T-helper 2 cell treated with Interferon-gamma antibody and Interleukin-4, amounts not matched to agents 5 μg/mL and 100 μg/mL, for 36 hours (primary cell): ENCODE measurements around the gene FBXO42.
"Not testable (repeated sequence)": the region's sequence is repeated elsewhere in the genome, so short reads cannot be mapped to it uniquely, and the experiment has no call there.

ENCODE experiments used
- DNase-seq: peaks from one replicate; pipeline ENCODE4 v3.0.0; 2021; ENCODE audit warnings: low spot score
- H3K27ac Mint-ChIP-seq: one replicate; pipeline ENCODE4 v1.8.0; 2021; ENCODE audit warnings: mild to moderate bottlenecking, mixed read lengths
- H3K27me3 Mint-ChIP-seq: one replicate; pipeline ENCODE4 v1.8.0; 2021; ENCODE audit warnings: low read depth, mixed read lengths
- H3K36me3 Mint-ChIP-seq: one replicate; pipeline ENCODE4 v1.8.0; 2021; ENCODE audit warnings: low read depth, mixed read lengths
- H3K4me1 Mint-ChIP-seq: one replicate; pipeline ENCODE4 v1.8.0; 2021; ENCODE audit warnings: low read depth, mixed read lengths
- H3K4me3 Mint-ChIP-seq: one replicate; pipeline ENCODE4 v1.8.0; 2022; ENCODE audit warnings: mild to moderate bottlenecking, moderate library complexity, mixed read lengths
- H3K9me3 Mint-ChIP-seq: one replicate; pipeline ENCODE4 v1.8.0; 2021; ENCODE audit warnings: mixed read lengths

FBXO42 gene

DNA sequence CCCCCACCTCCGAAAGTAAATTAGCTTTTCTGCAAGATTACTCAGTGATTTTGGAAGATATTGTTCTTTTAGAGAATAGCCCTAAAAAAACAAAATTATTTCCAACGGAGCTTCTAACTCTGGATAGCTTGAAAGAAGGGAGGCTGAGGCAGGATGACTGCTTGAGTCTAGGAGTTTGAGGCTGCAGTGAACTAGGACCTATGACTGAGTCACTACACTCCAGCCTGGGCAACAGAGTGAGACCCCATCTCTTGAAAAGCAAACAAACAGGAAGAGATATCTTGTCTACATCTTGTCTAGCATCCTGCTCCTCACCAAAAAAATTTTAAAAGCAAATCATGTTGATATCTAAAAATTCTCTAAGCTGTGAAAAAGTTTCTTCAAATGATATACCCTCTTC lies 73.1 kb downstream of the FBXO42 start:
- H3K9me3 Mint-ChIP-seq, result no peaks in the 10 kb centered on the region
- no peak for DNase-seq
- no peak overlapping the region for H3K4me3 Mint-ChIP-seq
- no peak overlapping the region for H3K27ac Mint-ChIP-seq
- H3K36me3 Mint-ChIP-seq, result peaks cover 2% of the 10 kb centered on the region
- H3K4me1 Mint-ChIP-seq, result peaks cover 6% of the 10 kb centered on the region
- no peaks in the 10 kb centered on the region for H3K27me3 Mint-ChIP-seq

DNA sequence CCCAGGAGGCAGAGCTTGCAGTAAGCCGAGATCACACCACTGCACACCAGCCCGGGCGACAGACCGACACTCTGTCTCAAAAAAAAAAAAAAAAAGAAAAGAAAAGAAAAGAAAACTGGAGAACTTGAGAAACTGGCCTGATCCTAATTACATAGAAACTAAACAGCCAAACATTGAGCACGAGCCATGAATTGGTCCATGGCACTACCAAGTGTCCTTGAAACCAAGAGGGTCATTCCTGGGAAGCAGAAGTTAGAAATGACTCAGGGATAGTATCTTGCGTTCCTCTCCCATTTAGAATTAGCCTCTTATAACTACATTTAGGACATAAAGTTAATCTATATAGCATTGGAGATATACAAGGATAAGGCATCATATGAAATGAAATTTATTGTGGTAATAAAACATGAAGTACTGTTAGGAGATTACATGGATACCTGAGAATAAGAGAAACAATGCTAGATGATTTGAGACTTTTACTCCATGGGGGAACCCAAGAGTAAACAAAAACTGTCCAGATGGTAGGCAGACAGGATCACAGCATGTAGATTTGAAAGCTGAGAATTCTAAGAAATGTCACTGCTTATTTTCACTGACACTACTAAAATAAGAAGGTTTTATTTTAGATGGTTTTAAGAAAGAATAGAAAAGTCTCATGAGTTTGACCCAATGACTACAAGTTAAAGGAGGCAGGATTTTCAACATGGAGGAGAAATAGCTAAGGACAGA lies 75.8 kb downstream of the FBXO42 start:
- no peak overlapping the region for H3K4me3 Mint-ChIP-seq
- no peak overlapping the region for H3K27ac Mint-ChIP-seq
- no peaks in the 10 kb centered on the region for H3K27me3 Mint-ChIP-seq
- H3K4me1 Mint-ChIP-seq, result peaks cover 6% of the 10 kb centered on the region
- H3K9me3 Mint-ChIP-seq, result no peaks in the 10 kb centered on the region
- DNase-seq, result no peak
- H3K36me3 Mint-ChIP-seq, result no peaks in the 10 kb centered on the region

DNA sequence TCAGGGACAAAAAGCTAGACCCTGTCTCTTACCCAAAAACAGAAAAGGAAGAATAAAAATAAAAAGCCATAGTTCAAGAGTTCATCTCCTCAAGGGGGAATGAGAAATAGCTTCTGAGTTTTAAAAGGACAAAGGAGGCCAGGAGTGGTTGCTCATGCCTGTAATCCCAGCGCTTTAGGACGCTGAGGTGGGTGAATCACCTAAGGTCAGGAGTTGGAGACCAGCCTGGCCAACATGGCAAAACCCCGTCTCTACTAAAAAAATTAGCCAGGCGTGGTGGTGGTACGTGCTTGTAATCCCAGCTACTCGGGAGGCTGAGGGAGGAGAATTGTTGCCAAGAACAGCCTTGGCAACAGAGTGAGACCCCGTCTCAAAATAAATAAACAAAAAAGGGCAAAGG lies 76.7 kb downstream of the FBXO42 start:
- no peaks in the 10 kb centered on the region for H3K36me3 Mint-ChIP-seq
- H3K4me1 Mint-ChIP-seq, result peaks cover 6% of the 10 kb centered on the region
- H3K9me3 Mint-ChIP-seq, result no peaks in the 10 kb centered on the region
- no peak overlapping the region for H3K27ac Mint-ChIP-seq
- no peak for DNase-seq
- no peaks in the 10 kb centered on the region for H3K27me3 Mint-ChIP-seq
- no peak overlapping the region for H3K4me3 Mint-ChIP-seq

DNA sequence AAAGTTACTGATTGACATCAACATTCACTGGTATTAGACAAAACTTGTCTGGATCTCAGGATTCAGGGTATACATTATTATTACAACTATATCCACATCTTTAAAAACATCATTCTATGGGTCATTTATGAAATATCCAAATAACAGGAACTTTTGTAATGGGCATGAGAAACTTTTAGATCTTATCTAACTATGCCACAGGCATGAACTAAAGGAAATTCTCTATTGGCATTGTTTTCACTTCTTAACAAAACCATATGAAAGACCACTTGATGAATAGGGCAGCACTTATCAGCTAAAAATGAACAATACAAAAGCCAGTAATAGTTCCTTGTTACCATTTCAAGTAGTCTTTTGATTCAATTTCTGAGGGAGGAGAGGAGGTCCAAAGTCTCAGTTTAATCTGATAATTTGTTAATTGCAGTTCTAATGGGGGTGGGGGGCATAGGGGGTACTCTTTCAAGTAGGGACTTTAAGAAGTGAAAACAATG lies 84.5 kb downstream of the FBXO42 start:
- H3K27ac Mint-ChIP-seq, result no peak overlapping the region
- no peaks in the 10 kb centered on the region for H3K36me3 Mint-ChIP-seq

DNA sequence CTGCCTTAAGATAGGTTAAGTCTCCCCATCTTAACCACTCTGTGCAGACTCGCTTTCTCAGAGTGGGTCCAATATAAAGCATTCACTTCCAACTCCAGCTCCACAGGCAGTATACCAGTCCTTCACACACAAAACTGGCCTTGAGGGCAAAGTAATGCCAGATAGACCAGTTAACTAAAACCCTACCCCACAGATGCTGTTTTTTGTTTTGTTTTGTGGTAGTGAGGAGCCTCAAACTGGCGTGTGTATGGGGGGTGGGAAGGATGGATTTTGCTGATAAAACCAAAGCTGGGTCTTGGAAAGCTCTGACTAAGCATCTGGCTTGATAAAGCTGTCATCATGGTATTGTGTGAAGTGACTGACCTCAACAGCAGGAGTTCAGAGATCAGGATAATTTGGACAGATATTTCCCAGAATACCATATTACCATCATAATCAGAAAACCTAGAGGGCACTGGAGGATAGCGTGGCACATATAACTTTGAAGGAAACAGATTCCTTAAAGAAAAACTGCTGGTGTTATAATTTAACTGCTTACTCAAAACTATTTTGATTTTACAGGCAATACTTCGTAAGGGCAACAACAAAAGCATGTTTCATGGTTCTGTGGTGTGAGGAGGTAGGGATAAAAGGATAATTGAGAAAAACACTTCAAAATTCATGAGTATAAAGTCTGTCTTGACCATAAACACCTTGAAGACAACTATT lies 85.7 kb downstream of the FBXO42 start:
- Mint-ChIP-seq H3K4me3 (no peak overlapping the region), H3K9me3 (no peaks in the 10 kb centered on the region), H3K27ac (no peak overlapping the region), H3K36me3 (no peaks in the 10 kb centered on the region), H3K27me3 (no peaks in the 10 kb centered on the region), H3K4me1 (peaks cover 4% of the 10 kb centered on the region)
- DNase-seq, result no peak

More for the DNA sequence above, 84.5 kb downstream of the FBXO42 start:
- no peak for DNase-seq
- Mint-ChIP-seq H3K9me3 (no peaks in the 10 kb centered on the region), H3K4me3 (no peak overlapping the region), H3K4me1 (peaks cover 4% of the 10 kb centered on the region), H3K27me3 (no peaks in the 10 kb centered on the region)

DNA sequence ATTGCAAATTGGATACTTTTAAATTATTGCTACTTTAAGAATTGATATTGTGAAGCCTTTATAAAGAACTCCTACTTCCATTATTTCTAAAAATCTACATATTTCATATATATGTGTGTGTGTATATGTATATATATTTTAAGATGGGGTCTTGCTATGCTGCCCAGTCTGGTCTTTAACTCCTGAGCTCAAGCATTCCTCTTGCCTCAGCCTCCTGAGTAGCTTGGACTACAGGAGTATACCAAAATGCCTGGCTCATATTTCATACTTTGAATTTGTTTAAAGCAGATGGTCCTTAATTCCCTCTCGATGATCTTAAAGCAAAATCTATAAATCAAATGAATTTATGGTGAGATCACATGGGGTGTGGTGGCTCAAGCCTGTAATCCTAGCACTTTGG lies 90.2 kb downstream of the FBXO42 start:
- Mint-ChIP-seq H3K27ac (no peak overlapping the region), H3K4me1 (peaks cover 6% of the 10 kb centered on the region), H3K9me3 (no peaks in the 10 kb centered on the region), H3K36me3 (no peaks in the 10 kb centered on the region), H3K4me3 (no peak overlapping the region), H3K27me3 (no peaks in the 10 kb centered on the region)
- DNase-seq, result no peak

DNA sequence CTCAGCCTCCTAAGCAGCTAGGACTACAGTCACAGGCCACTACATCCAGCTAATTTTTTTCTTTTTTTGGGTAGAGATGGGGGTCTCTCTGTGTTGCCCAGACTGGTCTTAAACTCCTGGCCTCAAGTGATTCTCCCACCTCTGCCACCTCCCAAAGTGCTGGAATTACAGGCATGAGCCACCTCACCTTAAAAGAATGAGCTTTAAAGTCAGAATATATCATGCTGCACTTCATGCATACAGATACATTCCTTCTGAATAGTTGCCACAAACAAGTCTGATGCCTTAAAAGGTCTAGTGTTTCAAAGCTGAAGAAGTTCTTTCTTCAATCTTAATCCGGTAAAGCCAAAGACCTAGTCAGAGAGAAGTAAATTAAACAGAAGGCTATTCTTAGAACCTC lies 91.5 kb downstream of the FBXO42 start:
- no peaks in the 10 kb centered on the region for H3K9me3 Mint-ChIP-seq
- H3K27me3 Mint-ChIP-seq, result no peaks in the 10 kb centered on the region

DNA sequence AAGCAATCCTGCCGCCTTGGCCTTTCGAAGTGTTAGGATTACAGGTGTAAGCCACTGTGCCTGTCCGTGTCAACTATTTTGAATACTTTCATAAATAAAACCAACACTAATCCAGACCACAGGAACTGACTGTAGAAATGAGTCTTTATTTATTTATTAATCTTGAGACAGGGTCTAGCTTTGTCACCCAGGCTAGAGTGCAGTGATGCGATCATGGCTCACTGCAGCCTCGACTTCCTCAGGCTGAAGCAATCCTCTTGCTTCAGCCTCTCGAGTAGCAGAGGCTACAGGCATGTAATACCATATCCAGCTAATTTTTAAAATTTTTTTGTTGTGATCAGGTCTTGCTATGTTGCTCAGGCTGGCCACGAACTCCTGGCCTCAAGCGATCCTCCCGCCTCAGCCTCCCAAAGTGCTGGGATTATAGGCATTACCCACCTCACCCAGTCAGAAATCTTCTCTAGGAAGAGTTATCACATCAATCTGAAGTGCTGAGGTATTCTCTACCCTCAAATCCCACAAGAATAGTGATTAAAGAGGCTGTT lies 93.6 kb downstream of the FBXO42 start:
- Mint-ChIP-seq H3K9me3 (no peaks in the 10 kb centered on the region), H3K4me3 (no peak overlapping the region), H3K36me3 (peaks cover 6% of the 10 kb centered on the region), H3K27ac (no peak overlapping the region), H3K4me1 (peaks cover 8% of the 10 kb centered on the region), H3K27me3 (no peaks in the 10 kb centered on the region)
- DNase-seq, result no peak

More for the DNA sequence above, 91.5 kb downstream of the FBXO42 start:
- peaks cover 2% of the 10 kb centered on the region for H3K4me1 Mint-ChIP-seq
- no peak for DNase-seq
- peaks cover 3% of the 10 kb centered on the region for H3K36me3 Mint-ChIP-seq
- H3K27ac Mint-ChIP-seq, result no peak overlapping the region
- no peak overlapping the region for H3K4me3 Mint-ChIP-seq

DNA sequence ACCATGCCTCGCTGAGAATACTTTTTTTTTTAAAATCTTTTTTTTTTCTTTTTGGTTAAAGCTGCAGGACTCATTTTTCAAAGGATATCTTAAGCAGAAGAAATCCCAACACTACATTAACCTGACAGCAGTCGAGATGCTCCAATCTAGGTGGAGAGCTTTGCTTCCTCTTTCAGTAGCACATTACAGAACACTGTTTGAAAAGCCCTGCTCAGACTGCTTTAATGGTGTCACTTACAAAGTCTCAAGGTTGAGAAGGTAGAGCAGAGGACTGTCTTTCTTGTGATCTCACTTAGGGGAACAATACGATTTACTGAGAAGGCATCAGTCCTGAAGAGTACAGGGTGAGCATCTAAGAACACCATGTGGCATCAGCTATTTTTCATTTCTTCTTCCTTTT lies 94.3 kb downstream of the FBXO42 start:
- no peak overlapping the region for H3K4me3 Mint-ChIP-seq
- H3K9me3 Mint-ChIP-seq, result no peaks in the 10 kb centered on the region
- no peak overlapping the region for H3K27ac Mint-ChIP-seq
- no peaks in the 10 kb centered on the region for H3K27me3 Mint-ChIP-seq
- DNase-seq, result no peak
- peaks cover 8% of the 10 kb centered on the region for H3K4me1 Mint-ChIP-seq
- H3K36me3 Mint-ChIP-seq, result peaks cover 8% of the 10 kb centered on the region

DNA sequence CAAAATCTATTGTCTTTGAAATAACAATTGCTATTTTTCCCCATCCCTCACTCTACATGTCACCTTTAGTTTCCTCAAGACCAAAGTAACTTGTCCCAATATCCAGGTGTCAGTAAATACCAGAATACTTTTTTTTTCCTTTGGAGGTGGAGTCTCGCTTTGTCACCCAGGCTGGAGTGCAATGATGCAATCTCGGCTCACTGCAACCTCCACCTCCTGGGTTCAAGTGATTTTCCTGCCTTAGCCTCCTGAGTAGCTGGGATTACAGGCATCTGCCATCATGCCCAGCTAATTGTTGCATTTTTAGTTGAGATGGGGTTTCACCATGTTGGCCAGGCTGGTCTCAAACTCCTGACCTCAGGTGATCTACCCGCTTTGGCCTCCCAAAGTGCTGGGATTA lies 94.7 kb downstream of the FBXO42 start:
- not testable (repeated sequence) for H3K27ac Mint-ChIP-seq, H3K4me3 Mint-ChIP-seq, H3K4me1 Mint-ChIP-seq, H3K36me3 Mint-ChIP-seq, H3K9me3 Mint-ChIP-seq, H3K27me3 Mint-ChIP-seq, DNase-seq

DNA sequence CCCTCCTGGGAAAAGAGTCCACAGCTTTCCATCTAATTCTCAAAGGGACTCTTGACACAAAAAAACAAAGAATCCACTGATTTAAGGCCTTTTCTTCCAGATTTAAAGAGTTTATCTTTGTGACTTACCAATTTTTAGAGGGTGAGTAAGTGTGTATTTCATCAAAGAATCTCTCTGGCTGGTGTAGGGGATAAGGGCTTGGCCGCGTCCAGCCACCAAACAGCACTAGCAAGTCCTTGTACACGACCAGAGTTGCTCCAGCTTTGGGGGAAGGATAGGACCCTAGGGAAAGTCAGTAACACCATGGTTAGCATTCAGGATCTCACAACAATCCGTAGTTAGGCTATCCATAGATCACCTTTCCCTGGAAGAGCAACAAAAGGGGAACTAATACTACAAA lies 95.8 kb downstream of the FBXO42 start:
- Mint-ChIP-seq H3K4me1 (peaks cover 8% of the 10 kb centered on the region), H3K36me3 (peaks cover 17% of the 10 kb centered on the region), H3K4me3 (no peak overlapping the region), H3K27me3 (no peaks in the 10 kb centered on the region), H3K27ac (no peak overlapping the region), H3K9me3 (no peaks in the 10 kb centered on the region)
- no peak for DNase-seq

DNA sequence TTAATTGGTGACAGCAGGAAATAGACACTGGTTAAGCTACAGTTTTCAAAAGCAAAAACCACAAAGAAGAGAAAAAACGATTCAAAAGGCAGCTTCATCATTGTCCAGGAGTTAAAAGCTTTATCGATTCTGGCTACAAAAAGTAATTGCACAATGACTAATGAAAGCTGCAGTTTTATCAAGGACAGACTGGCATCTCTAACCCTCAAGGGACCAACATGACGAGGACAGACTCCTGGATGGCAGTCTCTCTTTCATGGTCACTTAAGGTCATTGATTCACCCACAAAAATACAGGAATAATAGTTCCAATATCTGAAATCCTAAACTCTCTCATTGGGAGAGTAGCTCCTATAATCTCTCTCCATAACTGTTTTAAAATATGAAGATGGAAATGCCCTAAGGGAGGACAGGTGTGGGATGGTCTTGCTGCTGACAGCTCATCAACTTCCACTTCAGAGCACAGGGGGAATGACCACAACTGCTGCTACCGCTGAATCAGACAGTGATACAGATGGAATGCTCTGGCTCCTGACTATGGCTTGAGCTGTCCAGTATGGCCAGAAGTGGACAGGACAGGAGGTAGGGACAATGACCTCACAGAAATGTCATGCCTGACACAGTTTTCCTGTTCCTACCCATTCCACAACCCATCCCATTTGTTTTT lies 97.9 kb downstream of the FBXO42 start:
- Mint-ChIP-seq H3K27me3 (no peaks in the 10 kb centered on the region), H3K4me3 (no peak overlapping the region), H3K4me1 (peaks cover 12% of the 10 kb centered on the region), H3K9me3 (no peaks in the 10 kb centered on the region), H3K27ac (no peak overlapping the region), H3K36me3 (peaks cover 30% of the 10 kb centered on the region)
- DNase-seq, result no peak

DNA sequence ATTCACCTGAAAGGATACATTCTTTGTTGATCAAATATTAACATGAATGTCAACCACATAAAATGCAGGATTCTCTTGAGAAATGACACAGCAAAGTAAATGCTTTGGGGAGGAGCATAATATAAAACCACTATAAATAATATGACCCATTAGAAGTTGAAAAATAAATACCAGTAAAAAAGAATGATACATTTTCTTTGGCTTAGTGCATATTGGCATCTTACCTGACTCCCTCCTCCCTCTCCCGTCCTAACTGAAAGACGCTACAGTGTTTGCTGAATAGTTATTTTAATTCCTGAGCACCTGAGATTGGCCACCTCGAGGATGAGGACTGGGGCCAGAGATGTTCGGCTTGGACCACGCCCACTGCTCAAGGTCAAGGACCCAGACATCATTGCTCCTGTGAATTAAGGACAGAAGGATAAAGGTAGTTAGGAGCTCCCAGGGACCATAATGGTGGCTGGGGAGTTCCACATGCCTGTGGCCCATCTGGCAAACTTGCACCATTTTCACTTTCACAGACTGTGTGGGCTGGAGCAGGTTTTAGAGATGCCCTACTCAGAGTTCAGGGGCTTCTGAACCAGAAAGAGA lies 98.9 kb downstream of the FBXO42 start:
- DNase-seq, result no peak
- Mint-ChIP-seq H3K9me3 (no peaks in the 10 kb centered on the region), H3K27me3 (no peaks in the 10 kb centered on the region), H3K4me1 (peaks cover 10% of the 10 kb centered on the region), H3K27ac (no peak overlapping the region), H3K36me3 (peaks cover 32% of the 10 kb centered on the region), H3K4me3 (no peak overlapping the region)

DNA sequence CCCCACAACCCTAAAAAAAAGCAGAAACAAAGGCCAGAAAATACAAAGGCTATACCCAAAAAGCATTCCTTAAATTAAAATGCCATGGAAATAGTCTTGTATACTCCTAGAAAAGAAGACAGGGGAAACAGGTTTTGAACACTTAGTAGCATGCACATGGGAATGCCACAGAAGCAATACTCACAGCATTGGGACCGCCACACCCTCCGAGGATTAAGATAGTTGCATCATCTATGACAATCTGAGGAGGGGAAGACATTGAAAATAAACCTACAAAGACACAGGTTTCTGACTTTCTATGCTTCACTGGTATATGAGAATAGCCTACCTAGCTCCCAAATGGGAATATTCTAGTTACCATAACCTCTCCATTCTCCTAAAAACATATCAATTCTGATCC lies 99.4 kb downstream of the FBXO42 start:
- H3K27me3 Mint-ChIP-seq, result no peaks in the 10 kb centered on the region

More for the DNA sequence above, 99.4 kb downstream of the FBXO42 start:
- peaks cover 10% of the 10 kb centered on the region for H3K4me1 Mint-ChIP-seq
- DNase-seq, result no peak
- peaks cover 32% of the 10 kb centered on the region for H3K36me3 Mint-ChIP-seq
- no peak overlapping the region for H3K27ac Mint-ChIP-seq
- H3K9me3 Mint-ChIP-seq, result no peaks in the 10 kb centered on the region
- no peak overlapping the region for H3K4me3 Mint-ChIP-seq
